ENCODE measurements around the gene RILPL1. TPM values are rescaled to one million over a fixed set of nuclear protein-coding genes. Genes with fewer than 3 reads are reported as not detected.

The RILPL1 gene
- polyA plus RNA-seq, 1 experiment = 22.3 TPM

DNA sequence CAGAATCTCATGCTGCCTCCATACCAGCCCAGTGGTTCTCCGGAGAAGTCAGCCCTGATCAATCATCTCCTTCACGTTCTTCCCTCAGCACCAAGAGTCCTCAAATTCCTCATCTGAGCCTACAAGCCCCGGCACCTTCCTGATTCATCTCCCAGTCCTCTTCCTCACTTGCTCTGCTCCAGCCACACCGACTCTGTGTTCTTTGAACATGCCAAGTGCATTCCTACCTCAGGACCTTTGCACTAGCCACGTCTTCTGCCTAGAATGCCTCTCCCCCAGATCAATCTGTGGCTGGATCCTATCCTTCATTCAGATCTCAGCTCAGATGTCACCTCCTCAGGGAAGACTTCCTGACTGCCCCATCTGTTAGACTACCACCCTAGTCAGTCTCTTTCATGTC is 4.7 kb downstream of the RILPL1 start:
- Histone ChIP-seq H3K4me3 (ENCODE audit: low read depth, low read length) (no peak overlapping the region), H3K27me3 (ENCODE audit: control insufficient read depth, insufficient read depth, low read length) (no peaks in the 10 kb centered on the region), H3K36me3 (ENCODE audit: control insufficient read depth, insufficient read depth, low read length) (peaks cover 5% of the 10 kb centered on the region)
- no peak for DNase-seq (ENCODE audit: low read depth)
- ChIA-PET POLR2A (no interaction called here), CTCF (no interaction called here)
- TF ChIP-seq, protein P1, sequence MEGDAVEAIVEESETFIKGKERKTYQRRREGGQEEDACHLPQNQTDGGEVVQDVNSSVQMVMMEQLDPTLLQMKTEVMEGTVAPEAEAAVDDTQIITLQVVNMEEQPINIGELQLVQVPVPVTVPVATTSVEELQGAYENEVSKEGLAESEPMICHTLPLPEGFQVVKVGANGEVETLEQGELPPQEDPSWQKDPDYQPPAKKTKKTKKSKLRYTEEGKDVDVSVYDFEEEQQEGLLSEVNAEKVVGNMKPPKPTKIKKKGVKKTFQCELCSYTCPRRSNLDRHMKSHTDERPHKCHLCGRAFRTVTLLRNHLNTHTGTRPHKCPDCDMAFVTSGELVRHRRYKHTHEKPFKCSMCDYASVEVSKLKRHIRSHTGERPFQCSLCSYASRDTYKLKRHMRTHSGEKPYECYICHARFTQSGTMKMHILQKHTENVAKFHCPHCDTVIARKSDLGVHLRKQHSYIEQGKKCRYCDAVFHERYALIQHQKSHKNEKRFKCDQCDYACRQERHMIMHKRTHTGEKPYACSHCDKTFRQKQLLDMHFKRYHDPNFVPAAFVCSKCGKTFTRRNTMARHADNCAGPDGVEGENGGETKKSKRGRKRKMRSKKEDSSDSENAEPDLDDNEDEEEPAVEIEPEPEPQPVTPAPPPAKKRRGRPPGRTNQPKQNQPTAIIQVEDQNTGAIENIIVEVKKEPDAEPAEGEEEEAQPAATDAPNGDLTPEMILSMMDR (IDR thresholded peaks at IDR 0.05; ENCODE audit: insufficient read depth, low read depth, low read length) = no peak

DNA sequence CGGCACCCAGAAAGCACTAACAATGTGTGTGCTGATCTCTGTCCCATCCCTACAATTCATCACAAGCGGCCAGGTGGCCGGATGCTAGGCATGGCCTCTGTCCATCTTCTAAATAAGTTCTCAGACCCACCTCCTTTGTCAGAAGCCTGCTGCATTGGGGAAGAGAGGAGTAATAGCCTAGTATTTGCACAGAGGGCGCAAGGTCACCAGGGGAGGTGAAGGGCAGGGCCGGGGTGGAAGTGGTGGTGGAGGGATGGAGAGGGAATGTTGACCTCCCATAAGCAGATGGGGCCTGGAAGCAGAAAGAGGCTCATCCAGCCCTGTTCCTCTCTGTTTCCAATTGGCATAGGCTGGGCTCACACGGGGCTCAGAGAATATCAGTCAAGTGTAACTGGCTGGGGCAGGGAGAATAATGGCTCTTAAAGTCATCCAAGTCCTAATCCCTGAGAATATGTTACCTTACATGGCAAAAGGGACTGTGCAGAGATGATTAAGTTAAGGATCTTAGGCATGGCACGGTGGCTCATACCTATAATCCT is 6.9 kb downstream of the RILPL1 start:
- ChIA-PET POLR2A (no interaction called here), CTCF (no interaction called here)
- no peak for DNase-seq (ENCODE audit: low read depth)
- TF ChIP-seq, protein P1 (IDR thresholded peaks at IDR 0.05; ENCODE audit: insufficient read depth, low read depth, low read length) = no peak
- H3K27me3 ChIP-seq (ENCODE audit: control insufficient read depth, insufficient read depth, low read length) = no peaks in the 10 kb centered on the region
- H3K36me3 ChIP-seq (ENCODE audit: control insufficient read depth, insufficient read depth, low read length) = peaks cover 10% of the 10 kb centered on the region
- H3K4me3 ChIP-seq (ENCODE audit: low read depth, low read length) = no peak overlapping the region

DNA sequence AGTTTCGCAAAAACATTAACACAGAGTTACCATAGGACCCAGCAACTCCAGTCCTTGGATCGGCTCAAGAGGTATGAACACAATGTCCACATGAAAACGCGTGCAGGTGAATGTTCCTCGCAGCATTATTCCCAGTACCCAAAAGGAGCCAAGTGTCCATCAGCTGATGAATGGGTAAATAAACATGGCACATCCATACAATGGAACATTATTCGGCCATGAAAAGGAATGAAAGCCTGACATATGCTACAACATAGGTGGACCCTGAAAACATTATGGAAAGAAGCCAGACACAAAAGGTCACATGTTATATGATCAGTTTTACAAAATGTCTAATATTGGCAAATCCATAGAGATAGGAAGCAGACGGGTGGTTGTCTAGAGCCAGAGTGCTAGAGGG is 9.1 kb downstream of the RILPL1 start:
- ChIA-PET CTCF (no interaction called here), POLR2A (interaction anchor here (0.5 kb wide), 1 partner anchor 65 kb away, joined by 11 read pairs; no protein-coding TSS in a partner anchor)

DNA sequence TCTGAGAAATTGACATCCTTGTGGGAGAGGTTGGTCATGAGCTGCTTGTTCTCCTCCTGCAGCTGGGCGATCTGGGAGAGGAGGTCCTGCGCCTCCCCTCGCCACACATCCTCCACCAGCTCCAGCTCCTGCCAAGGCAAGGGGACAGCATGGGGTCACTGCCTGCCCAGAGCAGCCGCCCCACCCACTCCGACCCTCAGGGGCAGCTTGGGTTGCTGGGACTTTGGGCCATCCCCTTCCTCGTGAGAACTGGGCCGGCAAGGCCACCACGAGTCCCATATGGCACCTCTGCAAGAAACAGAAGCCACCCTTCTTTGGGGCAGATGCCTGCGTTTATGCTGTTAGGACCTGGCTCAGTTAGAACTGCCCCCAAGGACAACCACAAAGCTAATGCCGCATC is 10.0 kb downstream of the RILPL1 start:
- TF ChIP-seq, protein P1 (IDR thresholded peaks at IDR 0.05; ENCODE audit: insufficient read depth, low read depth, low read length) = no peak
- POLR2A ChIA-PET = no interaction called here

More for the DNA sequence above, 9.1 kb downstream of the RILPL1 start:
- Histone ChIP-seq H3K27me3 (ENCODE audit: control insufficient read depth, insufficient read depth, low read length) (no peaks in the 10 kb centered on the region), H3K36me3 (ENCODE audit: control insufficient read depth, insufficient read depth, low read length) (peaks cover 15% of the 10 kb centered on the region), H3K4me3 (ENCODE audit: low read depth, low read length) (no peak overlapping the region)
- TF ChIP-seq, protein P1 (IDR thresholded peaks at IDR 0.05; ENCODE audit: insufficient read depth, low read depth, low read length) = no peak
- DNase-seq (ENCODE audit: low read depth) = no peak

DNA sequence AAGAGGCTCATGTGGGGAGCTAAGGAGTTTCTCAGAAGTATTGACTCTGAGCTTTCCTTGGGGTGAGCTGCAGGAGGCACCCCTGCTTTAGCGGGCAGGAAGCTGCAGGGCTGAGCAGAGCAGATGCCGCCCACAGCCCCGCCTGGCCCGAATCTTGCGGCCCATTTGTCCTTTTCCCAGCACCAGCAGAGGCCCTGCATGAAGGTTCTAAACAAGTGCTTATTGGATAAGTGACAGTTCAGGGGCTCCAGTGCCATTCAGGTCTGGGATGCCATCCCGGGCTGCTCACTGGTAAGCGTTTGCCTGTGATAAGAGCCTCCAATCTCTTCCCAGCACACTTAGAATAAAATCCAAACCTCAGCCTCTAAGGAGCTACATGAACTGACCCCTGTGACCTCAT is 11.4 kb downstream of the RILPL1 start:
- POLR2A ChIA-PET = no interaction called here
- DNase-seq (ENCODE audit: low read depth) = no peak
- CTCF ChIA-PET = no interaction called here
- Histone ChIP-seq H3K27me3 (ENCODE audit: control insufficient read depth, insufficient read depth, low read length) (no peaks in the 10 kb centered on the region), H3K4me3 (ENCODE audit: low read depth, low read length) (no peak overlapping the region), H3K36me3 (ENCODE audit: control insufficient read depth, insufficient read depth, low read length) (peaks cover 14% of the 10 kb centered on the region)
- TF ChIP-seq, protein P1 (IDR thresholded peaks at IDR 0.05; ENCODE audit: insufficient read depth, low read depth, low read length) = no peak

More for the DNA sequence above, 10.0 kb downstream of the RILPL1 start:
- no peak overlapping the region for H3K4me3 ChIP-seq (ENCODE audit: low read depth, low read length)
- peaks cover 11% of the 10 kb centered on the region for H3K36me3 ChIP-seq (ENCODE audit: control insufficient read depth, insufficient read depth, low read length)
- CTCF ChIA-PET = interaction anchor here (0.8 kb wide), 1 partner anchor 9 kb away, joined by 4 read pairs; the partner anchor contains the start of gene RILPL1
- no peaks in the 10 kb centered on the region for H3K27me3 ChIP-seq (ENCODE audit: control insufficient read depth, insufficient read depth, low read length)
- no peak for DNase-seq (ENCODE audit: low read depth)

Measured in BJ (cell line).